ENCODE results near the gene MFSD1. TPM values are rescaled to one million over a fixed set of nuclear protein-coding genes. Genes with fewer than 3 reads are reported as not detected.

Gene MFSD1
- total RNA-seq, 1 experiment from 2014 or later: 50.7 TPM

DNA sequence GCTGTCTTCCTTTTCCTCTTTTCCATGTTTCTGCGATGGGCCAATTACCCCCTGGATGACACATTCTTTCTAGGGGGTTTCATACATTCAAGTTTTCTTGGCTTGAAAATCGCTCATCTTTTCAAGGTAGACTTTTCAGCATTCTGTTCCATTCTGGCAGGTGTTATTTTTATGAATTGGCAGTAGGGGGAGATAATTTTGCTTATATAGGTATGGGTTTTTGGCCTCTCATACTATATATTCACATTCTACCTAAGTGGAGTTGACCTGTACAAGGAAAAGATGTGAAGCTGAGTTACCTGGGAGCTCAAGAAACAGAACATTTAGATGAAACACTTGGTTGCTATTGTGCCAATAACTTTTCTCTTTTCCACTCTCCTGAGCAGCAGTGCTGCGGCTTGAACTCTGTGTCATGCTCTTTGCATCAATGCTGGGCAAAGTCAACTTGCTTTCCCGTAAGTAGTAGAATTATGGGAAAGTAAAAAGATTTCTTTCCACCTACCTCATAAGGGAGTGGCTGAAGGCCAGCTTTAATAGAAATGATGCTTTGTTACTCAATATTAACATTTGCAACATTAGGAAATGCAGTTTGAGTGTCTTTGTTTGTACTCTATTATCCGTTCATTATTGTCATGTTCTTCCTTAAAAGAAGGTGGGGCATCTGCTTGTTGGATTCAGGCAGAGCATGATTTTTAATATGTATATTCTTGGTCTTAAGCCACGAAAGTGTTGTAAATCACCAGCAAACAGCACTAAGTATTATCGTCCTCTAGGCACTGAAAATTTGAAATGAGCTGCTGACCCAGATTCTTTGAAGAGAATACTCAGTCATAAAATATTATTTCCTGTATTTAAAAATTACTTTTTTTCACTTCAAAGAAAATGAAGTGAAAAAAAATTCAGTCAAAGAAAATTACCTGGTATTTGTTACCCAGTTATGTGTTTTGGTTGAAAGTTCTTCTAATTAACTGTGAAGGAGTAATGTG, 27.7 kb upstream of the MFSD1 start:
- Histone ChIP-seq H3K27me3 (ENCODE audit: control insufficient read depth, insufficient read depth, low read length) (no peaks in the 10 kb centered on the region), H3K4me1 (ENCODE audit: control insufficient read depth, insufficient read depth, low read length) (peaks cover 12% of the 10 kb centered on the region; the same call in 1 of the 2 replicates), H3K36me3 (ENCODE audit: control insufficient read depth, insufficient read depth, low read length) (no peaks in the 10 kb centered on the region), H3K27ac (ENCODE audit: low read length) (peak overlapping the region; percentile 1; the same call in 1 of the 2 replicates), H3K9me3 (ENCODE audit: control insufficient read depth, insufficient read depth, low read depth, low read length) (no peaks in the 10 kb centered on the region), H3K4me3 (ENCODE audit: low read depth in 2 of 2, low read length in 2 of 2) (no peak overlapping the region)
- DNase-seq (ENCODE audit: low read depth, low spot score) (no peak), ATAC-seq (no peak)
- in situ Hi-C loops (cut with HindIII; ENCODE audit: low pct_unique_long_range_greater_than_20kb, low sequenced_read_pairs): no loop called here
- ChIA-PET CTCF (interaction anchor here (0.8 kb wide), 1 partner anchor 21 kb away, joined by 3 read pairs; no protein-coding TSS in a partner anchor), POLR2A (no interaction called here)
- TF ChIP-seq, protein P1, sequence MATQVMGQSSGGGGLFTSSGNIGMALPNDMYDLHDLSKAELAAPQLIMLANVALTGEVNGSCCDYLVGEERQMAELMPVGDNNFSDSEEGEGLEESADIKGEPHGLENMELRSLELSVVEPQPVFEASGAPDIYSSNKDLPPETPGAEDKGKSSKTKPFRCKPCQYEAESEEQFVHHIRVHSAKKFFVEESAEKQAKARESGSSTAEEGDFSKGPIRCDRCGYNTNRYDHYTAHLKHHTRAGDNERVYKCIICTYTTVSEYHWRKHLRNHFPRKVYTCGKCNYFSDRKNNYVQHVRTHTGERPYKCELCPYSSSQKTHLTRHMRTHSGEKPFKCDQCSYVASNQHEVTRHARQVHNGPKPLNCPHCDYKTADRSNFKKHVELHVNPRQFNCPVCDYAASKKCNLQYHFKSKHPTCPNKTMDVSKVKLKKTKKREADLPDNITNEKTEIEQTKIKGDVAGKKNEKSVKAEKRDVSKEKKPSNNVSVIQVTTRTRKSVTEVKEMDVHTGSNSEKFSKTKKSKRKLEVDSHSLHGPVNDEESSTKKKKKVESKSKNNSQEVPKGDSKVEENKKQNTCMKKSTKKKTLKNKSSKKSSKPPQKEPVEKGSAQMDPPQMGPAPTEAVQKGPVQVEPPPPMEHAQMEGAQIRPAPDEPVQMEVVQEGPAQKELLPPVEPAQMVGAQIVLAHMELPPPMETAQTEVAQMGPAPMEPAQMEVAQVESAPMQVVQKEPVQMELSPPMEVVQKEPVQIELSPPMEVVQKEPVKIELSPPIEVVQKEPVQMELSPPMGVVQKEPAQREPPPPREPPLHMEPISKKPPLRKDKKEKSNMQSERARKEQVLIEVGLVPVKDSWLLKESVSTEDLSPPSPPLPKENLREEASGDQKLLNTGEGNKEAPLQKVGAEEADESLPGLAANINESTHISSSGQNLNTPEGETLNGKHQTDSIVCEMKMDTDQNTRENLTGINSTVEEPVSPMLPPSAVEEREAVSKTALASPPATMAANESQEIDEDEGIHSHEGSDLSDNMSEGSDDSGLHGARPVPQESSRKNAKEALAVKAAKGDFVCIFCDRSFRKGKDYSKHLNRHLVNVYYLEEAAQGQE (IDR thresholded peaks at IDR 0.05; ENCODE audit: insufficient read depth in 1 of 2, low read depth in 2 of 2, low read length in 1 of 2): no peak
- TF ChIP-seq, protein P2, sequence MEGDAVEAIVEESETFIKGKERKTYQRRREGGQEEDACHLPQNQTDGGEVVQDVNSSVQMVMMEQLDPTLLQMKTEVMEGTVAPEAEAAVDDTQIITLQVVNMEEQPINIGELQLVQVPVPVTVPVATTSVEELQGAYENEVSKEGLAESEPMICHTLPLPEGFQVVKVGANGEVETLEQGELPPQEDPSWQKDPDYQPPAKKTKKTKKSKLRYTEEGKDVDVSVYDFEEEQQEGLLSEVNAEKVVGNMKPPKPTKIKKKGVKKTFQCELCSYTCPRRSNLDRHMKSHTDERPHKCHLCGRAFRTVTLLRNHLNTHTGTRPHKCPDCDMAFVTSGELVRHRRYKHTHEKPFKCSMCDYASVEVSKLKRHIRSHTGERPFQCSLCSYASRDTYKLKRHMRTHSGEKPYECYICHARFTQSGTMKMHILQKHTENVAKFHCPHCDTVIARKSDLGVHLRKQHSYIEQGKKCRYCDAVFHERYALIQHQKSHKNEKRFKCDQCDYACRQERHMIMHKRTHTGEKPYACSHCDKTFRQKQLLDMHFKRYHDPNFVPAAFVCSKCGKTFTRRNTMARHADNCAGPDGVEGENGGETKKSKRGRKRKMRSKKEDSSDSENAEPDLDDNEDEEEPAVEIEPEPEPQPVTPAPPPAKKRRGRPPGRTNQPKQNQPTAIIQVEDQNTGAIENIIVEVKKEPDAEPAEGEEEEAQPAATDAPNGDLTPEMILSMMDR (IDR thresholded peaks at IDR 0.05): peak; percentile 35
- no TSS peak for BruUV-seq (replicated peaks)
- intact Hi-C loops (cut with micrococcal nuclease; ENCODE audit: unreplicated experiment): no loop called here

GRCh38 chr3:158774965-158775364, 26.9 kb upstream of the MFSD1 start:
- no peak for ATAC-seq
- no peak for DNase-seq (ENCODE audit: low read depth, low spot score)
- H3K4me3 ChIP-seq (ENCODE audit: low read depth in 2 of 2, low read length in 2 of 2): no peak overlapping the region
- H3K9me3 ChIP-seq (ENCODE audit: control insufficient read depth, insufficient read depth, low read depth, low read length): no peaks in the 10 kb centered on the region
- in situ Hi-C loops (cut with HindIII; ENCODE audit: low pct_unique_long_range_greater_than_20kb, low sequenced_read_pairs) (no loop called here), intact Hi-C loops (cut with micrococcal nuclease; ENCODE audit: unreplicated experiment) (no loop called here)
- ChIA-PET POLR2A (no interaction called here), CTCF (interaction anchor here (0.8 kb wide), 1 partner anchor 20 kb away, joined by 3 read pairs; no protein-coding TSS in a partner anchor)
- BruUV-seq (replicated peaks): no TSS peak
- TF ChIP-seq SIN3A (IDR thresholded peaks at IDR 0.05; ENCODE audit: borderline replicate concordance, insufficient read depth, low read depth, low read length) (no peak), POLR2AphosphoS5 (IDR thresholded peaks at IDR 0.05; ENCODE audit: low read depth, low read length) (no peak), TCF7L2 (IDR thresholded peaks at IDR 0.05; ENCODE audit: low read depth, low read length) (no peak)
- TF ChIP-seq, protein P2 (IDR thresholded peaks at IDR 0.05): no peak
- TF ChIP-seq, protein P1 (IDR thresholded peaks at IDR 0.05; ENCODE audit: insufficient read depth in 1 of 2, low read depth in 2 of 2, low read length in 1 of 2): no peak
- no peaks in the 10 kb centered on the region for H3K27me3 ChIP-seq (ENCODE audit: control insufficient read depth, insufficient read depth, low read length)
- peak overlapping the region; percentile 17; the same call in 1 of the 2 replicates for H3K27ac ChIP-seq (ENCODE audit: low read length)
- peaks cover 5% of the 10 kb centered on the region; the same call in 1 of the 2 replicates for H3K4me1 ChIP-seq (ENCODE audit: control insufficient read depth, insufficient read depth, low read length)
- no peaks in the 10 kb centered on the region for H3K36me3 ChIP-seq (ENCODE audit: control insufficient read depth, insufficient read depth, low read length)

All from Panc1 (cell line).